ENCODE measurements around the gene ZNF750.

The ZNF750 gene

GRCh38 chr17:82832411-82832810 is 7.4 kb downstream of the ZNF750 start:
- Histone ChIP-seq H3K27ac (no peak overlapping the region), H3K4me3 (ENCODE audit: low read depth in 1 of 2, low read length in 1 of 2) (no peak overlapping the region), H3K36me3 (no peaks in the 10 kb centered on the region), H3K4me1 (ENCODE audit: control insufficient read depth in 1 of 2, insufficient read depth in 1 of 2, low read depth in 1 of 2, low read length in 1 of 2) (no peaks in the 10 kb centered on the region), H3K9me3 (no peaks in the 10 kb centered on the region), H3K27me3 (peaks cover 4% of the 10 kb centered on the region)
- no peak for TF ChIP-seq CTCF (IDR thresholded peaks at IDR 0.05)

- TF ChIP-seq CTCF (IDR thresholded peaks at IDR 0.05): no peak
- no peaks in the 10 kb centered on the region for H3K9me3 ChIP-seq
- H3K27ac ChIP-seq: no peak overlapping the region
- no peaks in the 10 kb centered on the region for H3K4me1 ChIP-seq (ENCODE audit: control insufficient read depth in 1 of 2, insufficient read depth in 1 of 2, low read depth in 1 of 2, low read length in 1 of 2)
- H3K36me3 ChIP-seq: no peaks in the 10 kb centered on the region
- H3K4me3 ChIP-seq (ENCODE audit: low read depth in 1 of 2, low read length in 1 of 2): no peak overlapping the region
- peaks cover 1% of the 10 kb centered on the region for H3K27me3 ChIP-seq
Measured at GRCh38 chr17:82831818-82832200, 8.0 kb downstream of the ZNF750 start.

- Histone ChIP-seq H3K36me3 (no peaks in the 10 kb centered on the region), H3K9me3 (no peaks in the 10 kb centered on the region), H3K4me1 (ENCODE audit: control insufficient read depth in 1 of 2, insufficient read depth in 1 of 2, low read depth in 1 of 2, low read length in 1 of 2) (no peaks in the 10 kb centered on the region), H3K27me3 (no peaks in the 10 kb centered on the region), H3K4me3 (ENCODE audit: low read depth in 1 of 2, low read length in 1 of 2) (no peak overlapping the region), H3K27ac (no peak overlapping the region)
- no peak for TF ChIP-seq CTCF (IDR thresholded peaks at IDR 0.05)
Measured at GRCh38 chr17:82831041-82831817, 8.6 kb downstream of the ZNF750 start.

GRCh38 chr17:82830249-82830661 is 9.6 kb downstream of the ZNF750 start:
- Histone ChIP-seq H3K27ac (no peak overlapping the region), H3K9me3 (no peaks in the 10 kb centered on the region), H3K36me3 (no peaks in the 10 kb centered on the region), H3K4me1 (ENCODE audit: control insufficient read depth in 1 of 2, insufficient read depth in 1 of 2, low read depth in 1 of 2, low read length in 1 of 2) (no peaks in the 10 kb centered on the region), H3K4me3 (ENCODE audit: low read depth in 1 of 2, low read length in 1 of 2) (no peak overlapping the region), H3K27me3 (no peaks in the 10 kb centered on the region)
- TF ChIP-seq CTCF (IDR thresholded peaks at IDR 0.05): no peak

- Histone ChIP-seq H3K36me3 (no peaks in the 10 kb centered on the region), H3K4me1 (ENCODE audit: control insufficient read depth in 1 of 2, insufficient read depth in 1 of 2, low read depth in 1 of 2, low read length in 1 of 2) (no peaks in the 10 kb centered on the region), H3K9me3 (no peaks in the 10 kb centered on the region), H3K4me3 (ENCODE audit: low read depth in 1 of 2, low read length in 1 of 2) (no peak overlapping the region), H3K27ac (no peak overlapping the region), H3K27me3 (no peaks in the 10 kb centered on the region)
- no peak for TF ChIP-seq CTCF (IDR thresholded peaks at IDR 0.05)
Measured at GRCh38 chr17:82828875-82829487, 10.8 kb downstream of the ZNF750 start.
